NCI-H1436 treated with DMSO at 0.1 percent for 48 hours (cell line): Measurements from ENCODE around the gene OAS1.
"Not testable (repeated sequence)": the region's sequence is repeated elsewhere in the genome, so short reads cannot be mapped to it uniquely, and the experiment has no call there.

Experiments
- DNase-seq: peaks from one replicate; lab custom pipeline; 2025; lab: John Stamatoyannopoulos, UW

The OAS1 gene

GRCh38 chr12:112937741-112938719 is 31.3 kb downstream of the OAS1 start, which contains the start of gene OAS3:
Gene OAS3 (plus strand): TSS chr12:112938474. CDS start chr12:112938531, 57 bp downstream.
- DNase-seq = no peak

DNA sequence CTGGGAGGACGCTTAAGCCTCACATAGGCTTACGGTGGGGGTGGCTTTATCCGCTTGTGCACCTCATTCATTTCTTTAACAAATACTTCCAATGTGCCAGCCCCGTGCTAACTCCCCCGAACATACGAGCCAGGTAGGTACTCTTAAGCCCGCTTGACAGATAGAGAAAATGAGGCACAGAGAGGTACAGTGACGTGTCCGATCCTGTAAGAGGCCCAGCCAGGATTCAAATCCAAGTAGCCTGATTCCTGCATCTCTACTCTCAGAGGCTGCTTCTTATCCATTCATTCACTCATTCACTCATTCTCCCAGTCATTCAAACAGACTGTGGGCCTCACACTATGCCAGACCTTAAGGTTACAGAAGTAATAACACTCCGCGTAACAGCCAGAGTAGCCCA is 32.0 kb downstream of the OAS1 start:
- DNase-seq = no peak

DNA sequence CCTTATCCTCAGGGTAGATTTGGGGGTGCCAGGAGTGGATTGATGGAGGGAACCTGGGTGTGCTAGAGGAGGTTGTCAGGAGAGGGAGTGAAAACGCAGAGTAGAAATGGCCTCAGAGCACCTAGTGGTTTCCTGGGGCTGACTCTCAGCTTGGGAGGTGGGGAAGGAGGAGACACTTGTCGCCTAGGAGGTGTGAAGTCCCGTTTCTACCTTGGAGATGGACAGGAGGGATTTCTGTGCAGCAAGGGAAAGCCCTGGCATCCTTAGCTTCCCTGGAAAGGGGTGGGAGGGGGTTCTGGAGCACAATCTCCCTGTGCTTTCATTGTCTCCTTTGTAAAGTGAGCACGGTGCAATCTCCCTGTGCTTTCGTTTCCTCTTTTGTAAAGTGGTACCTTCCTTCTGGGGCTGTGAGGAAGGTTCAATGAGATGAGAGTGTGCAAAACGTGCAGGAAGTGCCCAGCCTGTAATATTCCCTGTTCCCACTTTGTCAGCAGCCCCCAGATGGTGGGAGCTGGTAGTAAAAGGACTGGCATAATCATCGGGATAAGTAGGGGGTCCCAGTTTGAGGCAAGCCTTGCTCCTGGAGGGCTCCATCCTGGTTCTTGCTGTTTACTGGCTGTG is 33.1 kb downstream of the OAS1 start:
- DNase-seq = no peak

GRCh38 chr12:112941528-112942335 is 35.0 kb downstream of the OAS1 start:
- no peak for DNase-seq

GRCh38 chr12:112942572-112942971 is 35.8 kb downstream of the OAS1 start:
- no peak for DNase-seq

- no peak for DNase-seq
Observed at GRCh38 chr12:112944024-112944690, 37.4 kb downstream of the OAS1 start.

GRCh38 chr12:112945515-112945914 is 38.8 kb downstream of the OAS1 start:
- no peak for DNase-seq

GRCh38 chr12:112946236-112947000 is 39.7 kb downstream of the OAS1 start:
- DNase-seq = no peak

DNA sequence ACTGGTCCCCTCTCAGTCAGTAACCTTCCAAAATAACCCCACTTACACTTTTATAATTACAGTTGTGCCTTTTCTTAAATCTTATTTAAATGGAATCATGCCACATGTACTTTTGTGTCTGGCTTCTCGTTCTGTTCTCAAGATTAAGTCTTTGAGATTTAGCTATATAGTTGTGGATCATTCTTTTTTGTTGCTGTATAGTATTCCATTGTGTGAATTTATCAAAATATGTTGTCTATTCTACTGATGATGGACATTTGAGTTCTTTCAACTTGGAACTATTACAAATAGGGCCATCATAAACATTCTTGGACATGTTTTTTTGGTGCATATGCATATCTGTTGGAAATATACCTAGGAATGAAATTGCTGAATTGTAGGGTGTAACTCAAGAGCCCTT is 40.6 kb downstream of the OAS1 start:
- no peak for DNase-seq

GRCh38 chr12:112947761-112948160 is 41.0 kb downstream of the OAS1 start:
- no peak for DNase-seq

DNA sequence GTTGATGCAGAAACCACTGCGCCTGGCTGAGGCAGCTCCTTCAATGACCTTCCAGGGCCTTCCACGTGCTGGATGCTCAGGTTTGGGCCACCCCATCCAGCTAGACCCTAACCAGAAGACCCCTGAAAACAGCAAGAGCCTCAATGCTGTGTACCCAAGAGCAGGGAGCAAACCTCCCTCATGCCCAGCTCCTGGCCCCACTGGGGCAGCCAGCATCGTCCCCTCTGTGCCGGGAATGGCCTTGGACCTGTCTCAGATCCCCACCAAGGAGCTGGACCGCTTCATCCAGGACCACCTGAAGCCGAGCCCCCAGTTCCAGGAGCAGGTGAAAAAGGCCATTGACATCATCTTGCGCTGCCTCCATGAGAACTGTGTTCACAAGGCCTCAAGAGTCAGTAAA is 42.0 kb downstream of the OAS1 start:
- no peak for DNase-seq

DNA sequence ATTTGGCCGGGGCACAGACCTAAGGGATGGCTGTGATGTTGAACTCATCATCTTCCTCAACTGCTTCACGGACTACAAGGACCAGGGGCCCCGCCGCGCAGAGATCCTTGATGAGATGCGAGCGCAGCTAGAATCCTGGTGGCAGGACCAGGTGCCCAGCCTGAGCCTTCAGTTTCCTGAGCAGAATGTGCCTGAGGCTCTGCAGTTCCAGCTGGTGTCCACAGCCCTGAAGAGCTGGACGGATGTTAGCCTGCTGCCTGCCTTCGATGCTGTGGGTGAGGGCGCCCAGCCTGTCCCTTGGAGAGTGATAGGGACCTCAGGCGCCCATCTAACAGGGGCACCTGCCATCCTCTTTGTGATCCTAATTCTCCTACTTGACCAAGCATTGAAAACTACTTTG is 43.9 kb downstream of the OAS1 start:
- DNase-seq = no peak

DNA sequence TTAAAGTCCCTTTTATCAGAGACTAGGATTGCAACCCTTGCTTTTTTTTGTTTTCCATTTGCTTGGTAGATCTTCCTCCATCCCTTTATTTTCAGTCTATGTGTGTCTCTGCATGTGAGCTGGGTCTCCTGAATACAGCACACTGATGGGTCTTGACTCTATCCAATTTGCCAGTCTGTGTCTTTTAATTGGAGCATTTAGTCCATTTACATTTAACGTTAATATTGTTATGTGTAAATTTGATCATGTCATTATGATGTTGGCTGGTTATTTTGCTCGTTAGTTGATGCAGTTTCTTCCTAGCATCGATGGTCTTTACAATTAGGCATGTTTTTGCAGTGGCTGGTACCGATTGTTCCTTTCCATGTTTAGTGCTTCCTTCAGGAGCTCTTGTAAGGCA is 50.4 kb downstream of the OAS1 start:
- DNase-seq = not testable (repeated sequence)

- DNase-seq = no peak
Observed at GRCh38 chr12:112961074-112961473, 54.3 kb downstream of the OAS1 start.

GRCh38 chr12:112961536-112961935 is 54.8 kb downstream of the OAS1 start:
- DNase-seq = no peak

DNA sequence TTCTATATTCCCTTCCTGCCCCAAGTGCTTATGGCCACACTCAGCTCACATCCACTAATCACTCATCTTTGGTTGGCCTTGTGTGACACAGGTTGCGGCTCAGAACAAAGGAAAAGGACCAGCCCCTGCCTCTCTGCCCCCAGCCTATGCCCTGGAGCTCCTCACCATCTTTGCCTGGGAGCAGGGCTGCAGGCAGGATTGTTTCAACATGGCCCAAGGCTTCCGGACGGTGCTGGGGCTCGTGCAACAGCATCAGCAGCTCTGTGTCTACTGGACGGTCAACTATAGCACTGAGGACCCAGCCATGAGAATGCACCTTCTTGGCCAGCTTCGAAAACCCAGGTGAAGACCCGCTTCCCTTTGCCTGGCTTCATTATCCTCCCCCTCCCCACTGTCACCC is 55.8 kb downstream of the OAS1 start:
- no peak for DNase-seq

DNA sequence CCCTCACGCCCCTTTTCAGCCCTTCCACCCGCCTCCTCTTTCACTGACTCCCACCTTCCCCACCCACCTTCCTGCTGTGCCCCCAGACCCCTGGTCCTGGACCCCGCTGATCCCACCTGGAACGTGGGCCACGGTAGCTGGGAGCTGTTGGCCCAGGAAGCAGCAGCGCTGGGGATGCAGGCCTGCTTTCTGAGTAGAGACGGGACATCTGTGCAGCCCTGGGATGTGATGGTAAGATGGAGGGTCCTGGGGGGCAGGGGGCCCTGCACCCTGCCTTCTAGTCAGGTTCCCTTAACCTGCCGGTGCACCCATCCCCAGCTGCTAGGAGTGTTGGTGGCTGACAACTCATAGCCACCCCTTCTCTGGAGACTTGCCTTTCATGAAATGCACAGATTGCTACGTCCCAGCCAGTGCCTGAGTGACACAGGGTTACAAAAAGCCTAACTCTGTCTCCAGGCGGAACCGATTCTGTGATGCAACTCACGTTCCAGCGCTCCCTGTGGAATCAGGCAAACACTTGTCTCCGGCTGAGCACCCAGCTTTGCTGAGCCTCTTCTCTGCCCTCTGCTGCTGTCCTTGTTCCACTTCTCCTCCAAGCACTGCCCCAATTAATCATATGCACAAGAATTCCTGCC is 56.6 kb downstream of the OAS1 start:
- DNase-seq = no peak

DNA sequence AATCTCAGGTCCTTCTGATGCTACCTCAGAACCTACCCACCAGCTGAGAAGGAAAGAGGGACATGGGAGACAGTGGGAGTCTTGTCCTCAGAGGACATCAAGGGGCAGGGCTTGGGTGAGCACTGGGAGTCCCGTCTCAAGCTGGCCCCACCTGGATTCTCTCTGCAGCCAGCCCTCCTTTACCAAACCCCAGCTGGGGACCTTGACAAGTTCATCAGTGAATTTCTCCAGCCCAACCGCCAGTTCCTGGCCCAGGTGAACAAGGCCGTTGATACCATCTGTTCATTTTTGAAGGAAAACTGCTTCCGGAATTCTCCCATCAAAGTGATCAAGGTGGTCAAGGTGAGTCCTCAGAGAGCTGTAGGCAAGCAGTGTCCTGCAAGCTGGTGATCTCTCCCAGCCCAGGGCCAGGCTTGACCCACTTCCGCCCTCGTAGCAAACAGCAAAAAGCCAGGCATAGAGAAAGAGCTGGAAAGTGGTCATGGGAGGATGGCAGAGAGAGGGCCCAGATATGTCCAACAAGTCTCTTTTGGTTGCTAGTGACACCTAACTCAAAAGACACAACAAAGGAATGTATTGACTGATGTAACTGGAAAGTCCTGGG is 57.4 kb downstream of the OAS1 start:
- DNase-seq = no peak

- no peak for DNase-seq
Observed at GRCh38 chr12:112964915-112965314, 58.2 kb downstream of the OAS1 start.

DNA sequence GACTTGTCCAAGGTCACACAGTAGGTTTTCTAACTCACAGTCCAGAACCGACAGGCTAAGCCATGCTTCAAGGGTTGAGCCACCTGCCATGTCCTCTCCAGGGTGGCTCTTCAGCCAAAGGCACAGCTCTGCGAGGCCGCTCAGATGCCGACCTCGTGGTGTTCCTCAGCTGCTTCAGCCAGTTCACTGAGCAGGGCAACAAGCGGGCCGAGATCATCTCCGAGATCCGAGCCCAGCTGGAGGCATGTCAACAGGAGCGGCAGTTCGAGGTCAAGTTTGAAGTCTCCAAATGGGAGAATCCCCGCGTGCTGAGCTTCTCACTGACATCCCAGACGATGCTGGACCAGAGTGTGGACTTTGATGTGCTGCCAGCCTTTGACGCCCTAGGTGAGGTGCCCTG is 58.9 kb downstream of the OAS1 start:
- DNase-seq = no peak
